NB4 (cell line): ENCODE measurements around the gene TRIM21.

Experiments used
- CTCF ChIP-seq: IDR thresholded peaks from one replicate; pipeline ENCODE4 v1.5.1; 2012; ENCODE audit warnings: low read depth, low read length
- MAX ChIP-seq: IDR thresholded peaks from 2 replicates; pipeline ENCODE4 v1.6.1; 2011; ENCODE audit warnings: low read depth, low read length
- MYC ChIP-seq: IDR thresholded peaks from 2 replicates; pipeline ENCODE4 v1.6.1; 2011; ENCODE audit warnings: low read depth, low read length
- POLR2A ChIP-seq: IDR thresholded peaks from 2 replicates; pipeline ENCODE4 v1.6.1; 2011; ENCODE audit warnings: mild to moderate bottlenecking; ENCODE audit not compliant: insufficient read length; ENCODE audit errors: extremely low read depth

GRCh38 chr11:4433856-4434255, 40.4 kb upstream of the TRIM21 start:
- TF ChIP-seq CTCF = no peak
- TF ChIP-seq POLR2A = no peak
- TF ChIP-seq MAX = peak; percentile 21; the same call in 1 of the 2 replicates
- no peak for TF ChIP-seq MYC
